ENCODE measurements around the gene MUC15. TPM values are rescaled to one million over a fixed set of nuclear protein-coding genes. Genes with fewer than 3 reads are reported as not detected.

Gene MUC15
- total and polyA plus RNA-seq, 2 donors (not counting 3 experiments of a cell fraction or from before 2014, with no cell fraction given): not detected

DNA sequence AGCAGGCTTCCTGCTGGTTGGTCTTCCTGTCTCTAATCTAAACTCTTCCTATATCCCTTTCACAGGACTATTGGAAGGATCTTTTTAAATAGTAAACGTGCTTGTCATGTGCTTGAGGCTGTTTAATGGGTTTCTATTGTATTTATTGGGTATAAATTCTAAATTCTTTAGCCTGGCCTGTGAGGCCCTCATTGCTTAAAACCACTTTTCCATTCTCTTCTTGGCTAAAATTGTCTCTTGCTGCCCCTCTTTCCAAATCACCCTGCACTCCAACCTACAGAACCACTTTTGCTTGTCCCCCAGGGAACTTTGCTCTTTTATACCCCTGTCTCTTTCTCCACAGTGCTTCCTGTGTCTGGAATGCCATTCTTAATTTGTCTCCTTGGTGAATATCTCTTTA, 46.4 kb upstream of the MUC15 start:
- Histone ChIP-seq H4K20me1 (replicated peaks; ENCODE audit: control insufficient read depth, extremely low read depth, insufficient read depth, low read length) (no peaks in the 10 kb centered on the region), H3K4me3 (replicated peaks in 1 of 3; ENCODE audit: insufficient read depth in 1 of 3, low read depth in 1 of 3, low read length in 3 of 3) (no peak overlapping the region), H3K79me2 (ENCODE audit: control insufficient read depth, insufficient read depth, low read length) (no peaks in the 10 kb centered on the region), H3K9me3 (replicated peaks; ENCODE audit: control insufficient read depth, insufficient read depth, low read length) (no peaks in the 10 kb centered on the region), H3K27ac (ENCODE audit: insufficient read depth, low read depth, low read length) (no peak overlapping the region), H3K36me3 (ENCODE audit: control insufficient read depth in 2 of 2, extremely low read depth in 1 of 2, insufficient read depth in 2 of 2, low read length in 2 of 2) (no peaks in the 10 kb centered on the region), H3K9ac (replicated peaks; ENCODE audit: extremely low read depth, insufficient read depth, low read length) (no peak overlapping the region), H3K27me3 (ENCODE audit: control insufficient read depth in 2 of 2, insufficient read depth in 2 of 2, low read length in 2 of 2) (no peaks in the 10 kb centered on the region), H3K4me1 (ENCODE audit: control insufficient read depth, extremely low read depth, insufficient read depth, low read length) (no peaks in the 10 kb centered on the region), H2AFZ (ENCODE audit: low read depth, low read length) (no peak overlapping the region), H3K4me2 (ENCODE audit: insufficient read depth, low read length) (no peak overlapping the region), H3K9me1 (replicated peaks; ENCODE audit: control insufficient read depth, extremely low read depth, insufficient read depth, low read length) (no peaks in the 10 kb centered on the region)
- POLR2A ChIA-PET: no interaction called here
- dilution Hi-C loops (cut with MboI; ENCODE audit: extremely low pct_ligation_motif_present, low sequenced_read_pairs) (no loop called here), intact Hi-C loops (cut with micrococcal nuclease) (no loop called here)
- no peak for TF ChIP-seq JUN (IDR thresholded peaks at IDR 0.05; ENCODE audit: borderline replicate concordance, insufficient read depth, insufficient read length, low read depth)
- TF ChIP-seq POLR2A (IDR thresholded peaks at IDR 0.05; ENCODE audit: low read depth, low read length): no peak
- TF ChIP-seq, protein P1, sequence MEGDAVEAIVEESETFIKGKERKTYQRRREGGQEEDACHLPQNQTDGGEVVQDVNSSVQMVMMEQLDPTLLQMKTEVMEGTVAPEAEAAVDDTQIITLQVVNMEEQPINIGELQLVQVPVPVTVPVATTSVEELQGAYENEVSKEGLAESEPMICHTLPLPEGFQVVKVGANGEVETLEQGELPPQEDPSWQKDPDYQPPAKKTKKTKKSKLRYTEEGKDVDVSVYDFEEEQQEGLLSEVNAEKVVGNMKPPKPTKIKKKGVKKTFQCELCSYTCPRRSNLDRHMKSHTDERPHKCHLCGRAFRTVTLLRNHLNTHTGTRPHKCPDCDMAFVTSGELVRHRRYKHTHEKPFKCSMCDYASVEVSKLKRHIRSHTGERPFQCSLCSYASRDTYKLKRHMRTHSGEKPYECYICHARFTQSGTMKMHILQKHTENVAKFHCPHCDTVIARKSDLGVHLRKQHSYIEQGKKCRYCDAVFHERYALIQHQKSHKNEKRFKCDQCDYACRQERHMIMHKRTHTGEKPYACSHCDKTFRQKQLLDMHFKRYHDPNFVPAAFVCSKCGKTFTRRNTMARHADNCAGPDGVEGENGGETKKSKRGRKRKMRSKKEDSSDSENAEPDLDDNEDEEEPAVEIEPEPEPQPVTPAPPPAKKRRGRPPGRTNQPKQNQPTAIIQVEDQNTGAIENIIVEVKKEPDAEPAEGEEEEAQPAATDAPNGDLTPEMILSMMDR (IDR thresholded peaks at IDR 0.05; ENCODE audit: extremely low read depth in 1 of 2, insufficient read depth in 1 of 2, low read depth in 1 of 2, low read length in 2 of 2): no peak
- TF ChIP-seq MYC (IDR thresholded peaks at IDR 0.05; ENCODE audit: low read depth, low read length): no peak
- TF ChIP-seq FOS (IDR thresholded peaks at IDR 0.05; ENCODE audit: borderline replicate concordance, insufficient read depth, low read length): no peak
- no peak for TF ChIP-seq EZH2 (IDR thresholded peaks at IDR 0.05; ENCODE audit: borderline replicate concordance, low read depth, low read length, severe bottlenecking)
- no peak for TF ChIP-seq MAX (IDR thresholded peaks at IDR 0.05; ENCODE audit: insufficient read depth, insufficient read length)
- no peak for TF ChIP-seq POLR2AphosphoS5 (IDR thresholded peaks at IDR 0.05; ENCODE audit: insufficient read depth, low read depth, low read length)
- no peak for FAIRE-seq
- CTCF ChIA-PET: no interaction called here
- DNase-seq (ENCODE audit: low read depth, low spot score): no peak
- BruUV-seq (replicated peaks): no TSS peak

All from endothelial cell of umbilical vein (primary cell).